Psoas muscle (tissue), 8 donors: Measurements from ENCODE around the gene PRRG3. TPM values are rescaled to one million over a fixed set of nuclear protein-coding genes. Genes with fewer than 3 reads are reported as not detected.

Experiments
- ATAC-seq, 4 donors: fragments of 200-7000 bp; cut with Tn5 transposase; one replicate each; pipeline ENCODE4 v1.9.1; 2020; ENCODE audit warnings: moderate library complexity in 3 of 4, mild to moderate bottlenecking in 2 of 4
- DNase-seq, 2 donors: peaks; one replicate each; pipeline ENCODE4 v3.0.0-alpha.2; 2020
- H3K27ac ChIP-seq: fragments of 200-600 bp; one replicate; pipeline ENCODE4 v1.8.0; 2022
- H3K27me3 ChIP-seq, 3 donors: fragments of 200-600 bp in 1 of 3; one replicate each; pipeline versions ENCODE4 v1.6.1 to v1.8.0; 2013 to 2022; ENCODE audit warnings: low read length in 2 of 3, mild to moderate bottlenecking in 2 of 3, moderate library complexity in 1 of 3; ENCODE audit not compliant: insufficient read depth in 3 of 3
- H3K36me3 ChIP-seq, 2 donors: fragments of 200-600 bp in 1 of 2; one replicate each; pipeline versions ENCODE4 v1.6.1 to v1.8.0; 2013 to 2022; ENCODE audit warnings: low read depth in 1 of 2, mild to moderate bottlenecking in 1 of 2, moderate library complexity in 1 of 2; ENCODE audit not compliant: insufficient read depth in 1 of 2
- H3K4me1 ChIP-seq: fragments of 200-600 bp; one replicate; pipeline ENCODE4 v1.8.0; 2022
- H3K4me3 ChIP-seq: fragments of 200-600 bp; one replicate; pipeline ENCODE4 v1.8.0; 2022; ENCODE audit warnings: mild to moderate bottlenecking
- H3K9me3 ChIP-seq: fragments of 200-600 bp; one replicate; pipeline ENCODE4 v1.8.0; 2022
- CTCF ChIP-seq: fragments of 200-600 bp; IDR thresholded peaks from one replicate; pipeline ENCODE4 v1.8.0; 2022; ENCODE audit warnings: antibody characterized with exemption
- WGBS, 3 donors: extraction: QIAGEN DNeasy Blood & Tissue Kit; methylation state at CpG; one replicate each; pipeline versions ENCODE4 v1.1.6 to v1.1.7; 2013; 5-methylcytosine and 5-hydroxymethylcytosine counted together
- intact Hi-C, 2 donors: fragments of 100-400 bp; cut with DNase I; formaldehyde crosslinking; loops; one replicate each; pipeline versions ENCODE4 v1.11.0 to v1.14.2; 2022
- polyA plus RNA-seq, 3 donors: library from polyadenylated mRNA; stranded (reverse); fragments of 200-250 nt; gene quantifications; one replicate each; pipeline ENCODE4 v1.2.3, GENCODE V29; 2013
- total RNA-seq, 4 donors: library from RNA; stranded (reverse); fragmentation: NEBNext Ultra II Directional in 2 of 4; extraction: Animal tissue kit (Norgen Biotek cat#: 25700) in 2 of 4; gene quantifications; one replicate each; pipeline versions ENCODE4 v1.2.1 to v1.2.4, GENCODE V29; 2021 to 2023
- donor health status: healthy with polysubstance abuse.
- donor health status: DM: no; HTN: no; CAD: no; lungs with moderate emphysema.
- donor health status: Bipolar disorder and iron deficiency.
- donor health status: healthy.
- donor health status: DM: yes; HTN: yes; CAD: no.
- donor health status: DM: no; HTN: no; CAD: no.
- donor health status: DM: no; HTN: no; CAD: no.
- donor health status: DM: yes; HTN: yes; CAD: no.

PRRG3 gene
- total and polyA plus RNA-seq, 7 donors: 0.06 to 1.7 (median 0.32) TPM

GRCh38 chrX:151710457-151710856 lies 15.2 kb downstream of the PRRG3 start:
- H3K9me3 ChIP-seq: no peaks in the 10 kb centered on the region
- DNase-seq (no peak), ATAC-seq (no peak)
- no peak overlapping the region for H3K4me3 ChIP-seq
- TF ChIP-seq CTCF: no peak
- H3K4me1 ChIP-seq: no peaks in the 10 kb centered on the region
- H3K27me3 ChIP-seq: peaks cover 0 to 3% (median 0%) of the 10 kb centered on the region in 3 donors
- no peaks in the 10 kb centered on the region for H3K36me3 ChIP-seq
- intact Hi-C loops: no loop called here
- no peak overlapping the region for H3K27ac ChIP-seq
- 61 to 77% (median 64%) methylated on average over 2 of the region's 2 CpGs for WGBS, 3 donors

- 48 to 85% (median 61%) methylated on average over 3 to 5 of the region's 5 CpGs for WGBS, 3 donors
- no peak overlapping the region for H3K27ac ChIP-seq
- no peak overlapping the region for H3K4me3 ChIP-seq
- peaks cover 0 to 3% (median 0%) of the 10 kb centered on the region in 3 donors for H3K27me3 ChIP-seq
- TF ChIP-seq CTCF: no peak
- no peaks in the 10 kb centered on the region for H3K9me3 ChIP-seq
- no peaks in the 10 kb centered on the region for H3K4me1 ChIP-seq
- ATAC-seq (no peak), DNase-seq (no peak)
- intact Hi-C loops: no loop called here
- no peaks in the 10 kb centered on the region for H3K36me3 ChIP-seq
Observed at GRCh38 chrX:151711154-151711553, 15.9 kb downstream of the PRRG3 start.

- no peaks in the 10 kb centered on the region for H3K4me1 ChIP-seq
- H3K9me3 ChIP-seq: no peaks in the 10 kb centered on the region
- ATAC-seq (peak in 2 of 4 donors; percentile 33 to 35), DNase-seq (no peak)
- intact Hi-C loops: no loop called here
- no peak overlapping the region for H3K4me3 ChIP-seq
- TF ChIP-seq CTCF: no peak
- H3K27ac ChIP-seq: no peak overlapping the region
- H3K36me3 ChIP-seq: no peaks in the 10 kb centered on the region
- H3K27me3 ChIP-seq: peaks cover 0 to 6% (median 0%) of the 10 kb centered on the region in 3 donors
- 16 to 47% (median 24%) methylated on average over 2 of the region's 2 CpGs for WGBS, 3 donors
Observed at GRCh38 chrX:151711787-151712186, 16.5 kb downstream of the PRRG3 start.

GRCh38 chrX:151712253-151712652 lies 17.0 kb downstream of the PRRG3 start:
- intact Hi-C loops: no loop called here
- no peak for TF ChIP-seq CTCF
- Histone ChIP-seq H3K4me1 (no peaks in the 10 kb centered on the region), H3K27ac (no peak overlapping the region), H3K36me3 (no peaks in the 10 kb centered on the region), H3K4me3 (no peak overlapping the region), H3K9me3 (no peaks in the 10 kb centered on the region), H3K27me3 (peaks cover 0 to 7% (median 0%) of the 10 kb centered on the region in 3 donors)
- DNase-seq: no peak
- no peak for ATAC-seq
- 15 to 21% (median 20%) methylated on average over 3 of the region's 3 CpGs for WGBS, 3 donors

GRCh38 chrX:151713849-151714248 lies 18.6 kb downstream of the PRRG3 start:
- ATAC-seq (no peak), DNase-seq (no peak)
- Histone ChIP-seq H3K27me3 (peaks cover 0 to 4% (median 0%) of the 10 kb centered on the region in 3 donors), H3K36me3 (no peaks in the 10 kb centered on the region), H3K4me3 (no peak overlapping the region), H3K4me1 (no peaks in the 10 kb centered on the region), H3K27ac (no peak overlapping the region), H3K9me3 (no peaks in the 10 kb centered on the region)
- TF ChIP-seq CTCF: peak; percentile 36
- intact Hi-C loops: no loop called here
- WGBS, 3 donors: 57 to 70% (median 62%) methylated on average over 3 of the region's 3 CpGs
